GM18868 (cell line): ENCODE data around the gene OSBP.

Experiments used
- ATAC-seq: cut with Tn5 transposase; IDR thresholded peaks from one replicate; pipeline ENCODE4 v1.9.1; 2021; ENCODE audit warnings: mild to moderate bottlenecking, moderate library complexity; ENCODE audit not compliant: unreplicated experiment

Gene OSBP

DNA sequence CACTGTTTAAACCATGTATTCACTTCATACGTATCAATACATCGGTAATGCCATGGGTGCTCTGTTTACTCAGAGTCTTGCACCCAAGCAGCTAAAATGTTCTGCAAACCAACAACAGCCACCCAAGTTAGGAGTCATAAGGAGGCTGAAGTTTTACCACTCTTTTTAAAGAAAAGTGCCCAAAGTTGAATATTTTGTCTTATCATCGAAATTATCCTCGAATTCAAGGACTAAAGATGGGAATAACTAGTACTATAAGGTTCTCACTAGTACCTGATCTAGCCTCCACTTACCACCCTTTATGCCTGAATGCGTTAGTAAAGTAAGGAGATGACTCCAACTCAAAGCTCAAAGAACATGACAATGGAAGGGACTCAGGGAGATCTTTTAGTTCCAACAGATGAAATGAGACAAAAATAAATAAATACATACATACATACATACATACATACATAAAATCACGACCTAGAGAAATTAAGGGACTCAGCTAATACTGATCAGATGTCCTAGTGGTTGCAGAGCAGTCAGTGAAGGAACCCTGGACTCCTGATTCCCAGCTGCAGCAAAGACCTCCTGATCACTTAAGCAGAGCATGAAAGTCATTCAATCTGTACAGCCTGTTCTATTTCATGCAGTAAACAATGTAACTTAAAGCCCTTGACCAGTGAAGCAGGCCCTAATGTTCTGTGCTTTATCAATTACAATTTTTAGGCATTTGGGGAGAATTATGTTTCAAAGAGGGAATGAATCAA lies 7.7 kb downstream of the OSBP start:
- ATAC-seq, result no peak

DNA sequence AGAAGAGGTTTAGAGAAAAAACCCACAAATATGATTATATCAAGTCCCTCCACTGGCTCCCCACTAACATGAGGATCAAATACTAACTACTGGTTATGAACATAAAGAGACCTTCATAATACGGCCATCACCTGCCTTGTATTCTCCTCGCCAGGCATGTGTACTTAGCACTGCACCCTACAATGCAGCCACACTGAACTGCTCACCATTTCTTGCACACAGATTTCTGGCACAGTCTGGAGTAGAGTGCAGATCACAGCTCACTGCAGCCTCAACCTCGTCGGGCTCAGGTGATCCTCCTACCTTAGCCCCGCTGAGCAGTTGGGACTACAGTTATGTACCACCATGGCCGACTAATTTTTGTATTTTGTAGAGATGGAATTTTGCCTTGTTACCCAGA lies 13.1 kb downstream of the OSBP start:
- no peak for ATAC-seq

GRCh38 chr11:59601788-59602187 lies 13.8 kb downstream of the OSBP start:
- ATAC-seq, result no peak

- no peak for ATAC-seq
Observed at GRCh38 chr11:59600636-59601035, 14.9 kb downstream of the OSBP start.

DNA sequence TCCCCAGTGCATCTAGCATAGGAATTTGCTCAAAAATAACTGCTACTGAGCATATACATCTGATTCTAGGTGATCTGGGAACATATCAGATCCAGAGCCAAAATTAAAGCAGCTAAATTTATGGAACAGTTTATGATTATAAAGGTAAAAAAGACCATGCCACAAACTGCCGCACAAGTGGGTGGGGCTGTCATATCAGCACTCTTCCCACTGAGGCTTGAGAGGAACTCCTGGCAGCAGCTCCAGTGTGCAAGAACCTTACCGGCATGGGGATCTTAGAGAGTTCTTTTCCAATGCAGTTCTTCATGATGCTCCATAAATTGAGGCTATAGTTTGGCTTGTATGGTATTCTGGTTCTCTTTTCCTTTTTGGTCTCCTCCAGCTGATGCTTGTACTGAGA lies 15.3 kb downstream of the OSBP start:
- no peak for ATAC-seq

GRCh38 chr11:59598961-59599360 lies 16.6 kb downstream of the OSBP start:
- no peak for ATAC-seq

DNA sequence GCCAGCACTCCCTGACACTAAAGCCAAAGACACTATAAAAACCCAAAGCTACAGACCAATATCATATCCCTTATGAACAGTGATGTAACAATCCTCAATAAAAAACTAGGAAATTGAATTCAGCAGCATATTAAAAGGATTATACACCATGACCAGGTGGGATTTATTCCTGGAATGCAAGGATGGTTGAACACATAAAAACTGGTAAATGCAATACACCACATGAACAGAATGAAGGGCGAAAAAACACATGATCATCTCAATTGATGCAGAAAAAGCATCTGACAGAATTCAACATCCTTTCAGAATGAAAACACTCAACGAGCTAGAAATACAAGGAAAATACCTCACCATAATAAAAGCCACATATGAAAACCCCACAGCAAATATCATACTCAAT lies 31.3 kb downstream of the OSBP start:
- no peak for ATAC-seq

- ATAC-seq, result no peak
Observed at GRCh38 chr11:59582006-59582405, 33.6 kb downstream of the OSBP start.

DNA sequence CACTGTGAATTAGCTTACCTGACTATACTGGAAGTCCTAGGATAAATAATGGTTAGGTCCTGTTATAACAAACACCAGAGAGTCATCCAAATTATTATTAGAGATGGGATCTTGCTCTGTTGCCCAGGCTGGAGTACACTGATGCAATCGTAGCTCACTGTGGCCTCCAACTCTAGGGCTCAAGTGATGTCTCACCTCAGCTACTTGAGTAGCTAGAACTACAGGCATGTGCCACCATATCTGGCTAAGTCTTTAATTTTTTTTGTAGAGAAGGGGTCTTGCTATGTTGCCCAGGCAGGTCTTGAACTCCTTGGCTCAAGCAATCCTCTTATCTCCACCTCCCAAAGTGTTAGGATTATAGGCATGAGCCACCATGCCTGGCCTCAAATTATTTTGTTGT lies 37.2 kb downstream of the OSBP start:
- no peak for ATAC-seq

GRCh38 chr11:59575505-59575904 lies 40.1 kb downstream of the OSBP start:
- ATAC-seq, result no peak

- ATAC-seq, result no peak
Observed at GRCh38 chr11:59574932-59575502, 40.6 kb downstream of the OSBP start.

DNA sequence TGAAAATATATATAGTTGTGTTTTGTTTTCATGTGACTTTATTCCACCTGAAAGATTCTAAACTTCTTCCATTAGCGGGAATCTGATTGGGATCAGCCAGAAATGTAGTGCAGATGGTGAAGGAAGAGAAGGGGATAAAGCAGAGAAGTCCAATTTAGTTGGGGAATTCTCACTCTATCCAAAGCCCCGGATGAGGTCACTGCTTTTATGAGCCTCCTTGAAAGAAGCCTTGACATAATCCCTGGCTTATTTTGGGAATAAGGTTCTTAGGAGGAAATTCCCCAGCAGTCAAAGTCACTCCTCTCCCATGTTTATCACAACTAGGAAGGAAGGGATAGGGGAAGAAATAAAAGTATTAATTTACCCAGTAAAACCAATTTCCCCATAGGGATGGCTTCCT lies 41.1 kb downstream of the OSBP start:
- ATAC-seq, result no peak

DNA sequence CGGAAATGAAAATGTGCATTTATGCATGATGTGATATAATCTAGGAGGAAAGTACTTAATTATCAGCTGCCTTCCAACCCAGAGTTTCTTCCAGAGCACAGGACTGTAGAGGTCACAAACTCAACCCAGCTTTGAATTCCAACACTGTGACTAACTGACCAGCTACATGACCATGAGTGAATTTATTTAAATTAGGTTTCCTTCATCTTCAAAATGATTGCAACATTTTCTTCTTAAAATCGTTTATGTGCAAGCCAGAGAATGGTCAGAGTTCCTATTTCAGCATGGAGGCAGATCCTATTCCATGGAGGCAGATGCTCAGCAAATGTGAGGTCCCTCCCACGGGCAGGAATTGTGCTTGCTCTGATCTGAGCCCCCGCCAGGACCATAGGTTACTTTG lies 42.4 kb downstream of the OSBP start:
- no peak for ATAC-seq

DNA sequence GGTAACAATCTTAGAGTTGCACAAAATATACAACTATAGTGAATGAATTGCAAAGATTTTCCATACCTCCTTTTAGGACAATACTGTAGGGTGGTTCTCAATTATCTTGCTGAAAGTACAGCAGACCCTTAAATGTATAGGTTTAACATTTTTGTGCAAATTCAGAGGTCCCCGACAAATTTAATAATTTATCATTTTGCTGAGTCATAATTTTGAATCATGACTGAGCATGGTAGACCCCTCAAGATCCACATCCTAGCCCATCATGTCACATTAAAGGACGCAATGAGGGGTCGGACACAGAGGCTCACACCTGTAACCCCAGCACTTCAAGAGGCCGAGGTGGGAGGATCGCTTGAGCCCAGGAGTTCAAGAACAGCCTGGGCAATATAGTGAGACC lies 43.5 kb downstream of the OSBP start:
- no peak for ATAC-seq

DNA sequence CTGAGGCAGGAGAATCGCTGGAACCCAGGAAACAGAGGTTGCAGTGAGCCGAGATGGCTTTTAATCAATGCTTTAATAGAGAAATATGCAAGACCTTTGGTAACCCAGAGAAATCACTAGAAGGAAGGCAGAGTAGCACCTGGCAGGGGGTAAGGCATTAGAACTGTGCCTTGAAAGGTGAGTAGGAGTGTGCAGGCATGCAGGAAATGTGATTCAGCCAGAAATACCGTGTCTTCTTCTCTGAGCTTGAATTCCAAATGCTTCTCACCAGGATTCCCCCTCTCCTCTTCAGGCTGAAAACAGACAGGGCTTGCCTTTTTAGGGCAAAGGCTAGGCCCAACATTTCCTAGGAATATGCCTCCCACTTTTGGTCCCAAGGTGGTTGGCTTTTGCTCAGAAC lies 53.3 kb downstream of the OSBP start:
- no peak for ATAC-seq

- peak; percentile 50 for ATAC-seq
Observed at GRCh38 chr11:59560702-59561473, 54.7 kb downstream of the OSBP start.

DNA sequence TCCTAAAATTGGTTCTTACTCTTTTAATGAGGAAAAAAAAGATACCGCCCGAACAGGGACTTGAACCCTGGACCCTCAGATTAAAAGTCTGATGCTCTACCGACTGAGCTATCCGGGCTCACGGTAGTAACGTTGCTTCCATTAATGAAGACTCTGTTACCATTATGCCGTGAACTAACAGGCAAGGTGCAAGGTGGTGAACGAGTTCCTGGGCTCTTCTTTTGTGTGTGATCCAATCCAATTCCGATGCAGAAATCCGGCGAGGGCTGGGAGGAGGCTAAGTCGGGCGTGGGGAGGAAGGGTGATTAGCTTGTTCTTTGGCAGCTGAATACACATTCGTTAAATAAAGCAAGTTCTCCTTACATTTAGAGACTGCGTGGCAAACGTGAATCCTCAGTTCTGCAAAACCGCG lies 55.3 kb downstream of the OSBP start:
- peak; percentile 28 for ATAC-seq

DNA sequence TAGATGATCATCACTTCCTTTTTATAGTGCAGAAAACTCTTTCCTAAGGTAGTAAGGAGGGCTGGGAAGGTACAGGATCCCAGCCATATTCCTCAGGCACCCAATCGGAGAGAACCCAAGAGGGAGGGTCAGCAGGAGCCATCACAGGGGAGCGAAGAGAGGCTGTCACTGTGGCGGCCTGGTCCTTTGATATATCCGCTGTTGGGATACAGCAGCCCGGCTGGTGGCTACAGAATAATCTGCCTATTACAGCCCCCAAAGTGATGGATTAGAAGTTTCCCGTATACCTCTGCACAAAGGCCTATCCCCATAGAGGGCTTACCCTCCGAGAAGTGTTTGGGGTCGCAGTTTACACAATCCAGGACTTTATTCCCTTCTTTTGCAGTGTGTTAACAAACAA lies 55.7 kb downstream of the OSBP start:
- ATAC-seq, result no peak

DNA sequence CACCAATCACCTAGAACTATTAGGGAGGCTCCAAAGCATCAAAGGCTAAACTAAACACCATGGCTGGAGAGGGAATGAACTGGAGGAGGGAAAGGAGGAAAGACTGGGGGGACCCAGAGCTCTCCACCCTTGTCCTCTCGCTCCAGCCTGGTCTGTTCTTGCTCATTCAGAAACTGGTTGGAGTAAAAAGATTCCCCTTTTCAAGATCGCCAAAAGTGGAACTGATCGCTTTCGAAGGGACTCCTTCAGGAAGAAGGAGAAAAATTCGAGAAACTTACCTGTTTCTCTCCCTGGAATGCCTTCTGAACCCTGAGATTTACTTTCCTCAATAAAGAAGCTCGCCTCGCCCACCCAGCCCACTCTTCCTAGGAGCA lies 57.3 kb downstream of the OSBP start:
- ATAC-seq, result no peak

GRCh38 chr11:59556917-59557348 lies 58.6 kb downstream of the OSBP start:
- ATAC-seq, result no peak

DNA sequence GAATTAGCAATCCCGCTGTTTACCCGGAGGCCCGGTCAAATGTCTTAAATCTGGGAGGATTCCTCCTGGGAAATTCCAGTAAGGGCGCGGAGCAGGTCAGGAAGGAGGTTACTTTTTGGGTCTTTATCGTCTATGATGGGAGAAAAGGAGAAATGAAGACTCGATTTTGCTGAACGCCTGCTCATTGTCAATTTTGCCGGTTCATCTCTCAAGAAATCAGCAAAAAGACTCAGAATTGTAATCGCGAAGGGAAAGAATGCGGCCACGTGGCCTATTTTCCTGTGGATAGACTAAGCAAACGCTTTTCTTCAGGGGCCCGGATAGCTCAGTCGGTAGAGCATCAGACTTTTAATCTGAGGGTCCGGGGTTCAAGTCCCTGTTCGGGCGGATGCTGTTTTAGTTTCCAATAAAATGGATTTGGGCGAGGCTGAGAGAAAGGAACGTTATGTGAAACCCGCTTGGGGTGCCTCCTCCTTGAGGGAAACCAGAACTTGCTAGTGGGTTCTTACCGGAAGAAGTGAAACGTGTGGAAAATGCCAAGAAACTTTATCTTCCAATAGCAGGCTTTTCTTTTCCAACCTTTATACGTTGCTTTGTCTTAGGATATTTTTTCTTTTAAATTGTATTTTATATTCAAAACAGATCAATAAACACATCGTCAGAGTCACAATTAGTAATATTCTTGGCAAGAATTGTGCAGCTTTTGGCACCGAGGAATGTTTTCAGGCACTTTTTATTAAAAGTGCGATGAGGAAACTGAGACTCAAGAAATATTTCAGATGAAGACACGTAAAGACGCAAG lies 59.3 kb downstream of the OSBP start:
- ATAC-seq, result peak; percentile 40
